HG02938 (cell line): ENCODE measurements around the gene MCF2.
A peak's percentile ranks its signal among the peaks of the same experiment; 100 is the strongest.

Experiments used
- ATAC-seq: cut with Tn5 transposase; IDR thresholded peaks from one replicate; pipeline ENCODE4 v1.9.1; 2021; ENCODE audit warnings: mild to moderate bottlenecking, moderate library complexity; ENCODE audit not compliant: unreplicated experiment

MCF2 gene

GRCh38 chrX:139596068-139596467, 111.9 kb downstream of the MCF2 start:
- no peak for ATAC-seq

DNA sequence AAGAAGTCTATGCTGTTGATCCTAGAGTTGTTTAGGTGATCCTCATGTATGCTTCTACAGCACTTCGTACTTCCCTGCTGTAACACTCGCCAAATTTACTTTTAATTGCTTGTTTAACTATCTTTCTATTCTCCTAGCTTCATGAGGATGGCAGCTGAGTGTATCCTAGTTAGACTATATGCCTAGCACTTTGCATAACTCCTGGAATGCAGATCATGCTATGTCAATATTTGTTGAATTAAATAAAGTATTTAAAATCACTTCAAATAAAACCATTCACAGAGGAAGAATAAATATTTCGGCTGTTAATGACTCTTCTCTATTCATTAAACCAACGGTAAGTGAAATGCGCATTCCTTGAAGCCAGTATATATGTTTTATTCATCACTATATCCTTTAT, 122.4 kb downstream of the MCF2 start:
- ATAC-seq = no peak

GRCh38 chrX:139581068-139581467, 126.9 kb downstream of the MCF2 start:
- no peak for ATAC-seq

DNA sequence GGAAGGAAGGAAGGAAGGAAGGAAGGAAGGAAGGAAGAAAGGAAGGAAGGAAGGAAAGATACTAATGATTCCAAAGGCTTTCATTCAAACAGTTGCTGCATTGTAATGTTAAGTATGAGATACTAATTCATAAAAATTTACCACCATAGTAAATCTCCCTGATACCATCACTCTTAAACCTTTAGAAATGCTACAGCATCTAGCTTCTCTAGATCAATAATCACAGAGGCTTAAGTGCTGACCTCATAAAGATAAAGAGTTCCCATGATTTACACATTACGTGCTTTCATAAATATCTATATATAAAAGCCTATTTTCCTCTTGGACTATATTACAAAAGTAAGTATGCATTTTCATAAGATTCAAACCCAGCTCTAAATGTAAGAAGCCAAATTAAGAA, 141.0 kb downstream of the MCF2 start:
- no peak for ATAC-seq

- no peak for ATAC-seq
Observed at GRCh38 chrX:139563251-139563650, 144.7 kb downstream of the MCF2 start.

- ATAC-seq = no peak
Observed at GRCh38 chrX:139560221-139560620, 147.7 kb downstream of the MCF2 start.

DNA sequence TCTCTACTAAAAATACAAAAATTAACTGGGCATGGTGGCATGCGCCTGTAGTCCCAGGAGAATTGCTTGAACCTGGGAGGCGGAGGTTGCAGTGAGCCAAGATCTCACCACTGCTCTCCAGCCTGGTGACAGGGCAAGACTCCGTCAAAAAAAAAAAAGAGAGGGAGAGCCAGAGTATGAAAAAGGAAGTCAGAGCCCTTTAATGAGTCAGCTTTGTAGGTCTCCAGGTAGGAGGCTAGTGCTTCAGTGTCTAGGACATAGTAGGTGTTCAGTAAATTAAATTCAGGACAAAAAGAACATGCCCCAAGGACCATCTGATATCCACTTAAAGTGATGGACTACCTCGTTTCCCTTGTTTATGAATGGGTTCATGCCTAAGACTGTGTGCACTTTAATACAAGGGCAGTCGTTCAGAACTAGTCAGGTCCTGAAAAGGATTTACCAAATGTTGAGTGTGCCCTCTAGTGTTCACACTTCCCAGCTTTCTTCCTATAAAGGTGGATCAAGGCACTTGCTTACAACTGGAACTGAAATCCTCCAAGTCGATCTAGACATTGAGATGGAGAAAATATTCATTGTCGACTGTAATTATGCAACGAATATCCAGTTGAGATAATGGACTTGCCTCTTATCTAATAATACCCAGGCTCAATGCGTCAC, 148.5 kb downstream of the MCF2 start:
- peak; percentile 68 for ATAC-seq

DNA sequence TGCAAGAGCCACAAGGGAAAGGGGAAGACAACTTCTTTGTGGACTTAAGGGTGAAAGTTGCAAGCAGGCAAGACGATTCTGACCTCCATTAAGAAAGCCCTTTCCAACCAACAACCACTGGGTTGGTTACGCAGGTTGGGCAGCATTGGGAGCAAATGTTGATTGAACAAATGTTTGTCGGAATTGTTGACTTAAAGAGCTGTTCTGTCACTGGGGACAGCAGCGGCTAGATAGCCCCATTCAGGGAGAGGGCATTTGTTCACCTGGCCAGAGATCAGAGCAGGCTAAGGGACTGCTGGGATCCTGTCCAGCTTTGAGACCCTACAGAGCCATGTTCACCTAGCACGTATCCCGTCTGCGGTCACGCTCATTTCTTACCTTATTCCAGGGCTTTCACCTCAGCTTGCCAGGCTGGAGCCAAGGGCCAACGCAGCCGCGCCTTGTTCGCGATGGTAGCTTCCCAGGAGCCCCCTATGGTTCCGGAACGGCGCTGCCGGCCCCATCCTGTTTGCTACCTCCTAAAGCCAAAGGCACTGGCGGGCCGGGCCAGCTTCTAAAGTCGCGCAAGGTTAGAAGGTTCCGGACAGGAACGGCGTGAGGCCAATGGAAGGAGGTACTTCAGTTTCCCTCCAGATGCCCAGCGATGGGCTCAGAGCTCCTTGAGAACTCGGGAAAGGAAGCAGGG, 152.8 kb downstream of the MCF2 start:
- ATAC-seq = no peak

GRCh38 chrX:139554376-139554775, 153.6 kb downstream of the MCF2 start:
- ATAC-seq = no peak

DNA sequence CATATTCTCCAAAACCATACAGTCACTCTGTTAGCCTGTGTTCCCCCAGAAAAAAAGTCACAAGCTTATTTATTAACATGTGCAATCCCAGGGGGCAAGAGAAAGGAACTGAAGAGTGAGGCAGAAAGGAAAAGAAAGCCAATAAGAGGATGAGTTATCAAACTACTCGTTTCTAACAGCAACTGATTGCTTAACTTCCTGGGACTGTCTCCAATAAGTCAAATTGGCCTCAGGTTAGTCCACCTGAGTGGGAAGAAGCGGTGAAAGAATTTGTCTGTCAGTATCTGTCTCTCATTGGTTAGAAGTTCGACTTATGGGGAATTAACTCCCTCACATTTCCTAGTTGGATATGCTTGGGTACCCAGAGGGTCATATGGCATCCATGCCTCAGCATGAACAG, 163.4 kb downstream of the MCF2 start:
- ATAC-seq = no peak

DNA sequence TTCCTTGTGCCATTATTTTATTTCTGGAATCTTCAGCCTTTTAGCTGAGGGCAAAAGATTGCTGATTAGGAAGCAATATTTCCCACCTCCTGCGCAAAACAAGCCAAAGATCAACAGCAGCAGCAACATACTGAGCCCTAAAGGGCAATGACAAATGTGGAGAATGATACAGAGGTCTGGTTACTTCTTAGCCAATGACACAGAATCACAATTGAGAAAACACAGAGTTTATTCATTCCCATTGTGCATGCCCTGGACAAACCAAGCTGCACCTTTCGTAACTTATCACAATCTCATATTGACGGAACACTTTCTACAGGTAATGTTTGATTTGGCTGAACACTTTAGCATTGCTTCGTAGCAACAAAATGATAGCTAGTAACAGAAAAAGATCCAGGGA, 164.0 kb downstream of the MCF2 start:
- ATAC-seq = no peak

DNA sequence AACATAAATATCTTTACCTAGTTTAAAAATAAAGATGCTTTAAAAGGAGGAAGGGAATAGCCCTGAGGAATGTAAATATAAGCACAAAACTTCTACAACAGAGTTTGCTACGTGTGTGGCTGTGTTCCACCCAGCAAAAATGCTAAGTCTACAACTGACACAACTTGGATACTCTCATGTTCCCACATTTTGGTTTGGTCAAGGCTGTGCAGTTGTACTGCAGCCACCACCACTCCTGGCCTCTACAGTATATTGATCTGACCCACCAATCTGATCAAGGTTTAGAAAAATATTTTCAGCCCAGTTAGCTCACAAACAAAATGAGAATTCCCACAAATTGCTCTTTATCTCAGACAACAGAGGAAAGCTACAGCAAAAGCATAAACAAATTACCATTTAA, 165.3 kb downstream of the MCF2 start:
- ATAC-seq = no peak

DNA sequence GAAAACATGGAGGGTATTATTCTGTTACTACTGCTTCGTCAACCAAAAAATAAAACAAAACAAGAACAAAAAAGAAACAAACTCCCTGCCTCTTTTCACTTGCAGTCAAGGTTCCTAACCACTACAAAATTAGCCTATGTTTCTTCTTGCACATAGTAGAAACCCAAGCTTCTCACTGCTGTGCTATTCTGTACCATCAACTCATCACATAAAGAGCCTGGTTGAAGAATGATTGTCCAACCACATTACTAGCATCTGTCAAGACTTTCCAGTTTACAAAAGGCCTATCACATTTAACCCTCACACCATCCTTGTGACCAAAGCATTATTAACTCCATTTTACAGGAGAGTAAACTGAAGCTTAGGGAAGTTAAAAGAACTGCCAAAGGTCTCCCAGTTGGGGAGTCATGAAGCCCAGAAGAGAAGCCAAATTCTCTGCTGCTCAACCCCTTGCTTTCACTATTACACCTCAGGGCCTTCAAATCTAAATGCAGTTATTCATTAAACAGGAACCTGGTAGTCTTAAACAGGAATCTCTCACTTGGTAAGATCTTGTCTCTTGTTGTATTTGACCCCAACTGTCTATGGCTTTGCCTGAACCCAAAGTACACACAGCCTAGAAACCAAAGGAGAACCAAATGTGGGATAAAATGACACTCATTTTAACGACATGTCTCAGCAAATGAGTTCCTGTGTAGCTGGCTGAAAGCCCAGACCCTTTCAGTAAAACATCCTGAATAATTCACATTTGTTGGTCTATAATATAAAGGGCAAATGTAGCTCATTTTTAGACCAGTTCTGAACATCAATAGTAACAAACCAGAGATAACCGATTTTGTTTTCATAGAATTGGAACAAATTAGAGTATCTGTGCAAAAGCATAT, 168.8 kb downstream of the MCF2 start:
- no peak for ATAC-seq

- no peak for ATAC-seq
Observed at GRCh38 chrX:139533444-139533843, 174.5 kb downstream of the MCF2 start.

GRCh38 chrX:139532834-139533233, 175.1 kb downstream of the MCF2 start:
- no peak for ATAC-seq
